BE2C (cell line): ENCODE data around the gene CHCHD6.

Experiments used
- DNase-seq: peaks from one replicate; pipeline ENCODE4 v3.0.0-alpha.2; 2020
- H3K27me3 ChIP-seq: fragments of 250-450 bp; sonication (Bioruptor Pico); 2 replicates; pipeline ENCODE4 v1.5.1; 2020; ENCODE audit warnings: mild to moderate bottlenecking
- H3K36me3 ChIP-seq: fragments of 250-450 bp; sonication (Bioruptor Pico); 2 replicates; pipeline ENCODE4 v1.5.1; 2020; ENCODE audit warnings: mild to moderate bottlenecking
- H3K4me1 ChIP-seq: fragments of 250-450 bp; sonication (Bioruptor Pico); 2 replicates; pipeline ENCODE4 v1.5.1; 2020
- H3K4me3 ChIP-seq: 2 replicates; pipeline ENCODE4 v1.5.1; 2011; ENCODE audit warnings: low read depth, low read length
- H3K9me3 ChIP-seq: fragments of 250-450 bp; sonication (Bioruptor Pico); 2 replicates; pipeline ENCODE4 v1.5.1; 2020
- CTCF ChIP-seq: IDR thresholded peaks from 2 replicates; pipeline ENCODE4 v1.5.1; 2012; ENCODE audit warnings: mild to moderate bottlenecking, low read depth, low read length

The CHCHD6 gene

GRCh38 chr3:126852511-126852910, 148.5 kb downstream of the CHCHD6 start:
- no peak for DNase-seq
- Histone ChIP-seq H3K4me3 (no peak overlapping the region), H3K36me3 (no peaks in the 10 kb centered on the region), H3K27me3 (no peaks in the 10 kb centered on the region), H3K4me1 (no peaks in the 10 kb centered on the region; the same call in 1 of the 2 replicates), H3K9me3 (no peaks in the 10 kb centered on the region)
- TF ChIP-seq CTCF, result no peak

GRCh38 chr3:126854666-126855065, 150.6 kb downstream of the CHCHD6 start:
- Histone ChIP-seq H3K9me3 (no peaks in the 10 kb centered on the region), H3K4me1 (no peaks in the 10 kb centered on the region; the same call in 1 of the 2 replicates), H3K4me3 (no peak overlapping the region), H3K36me3 (no peaks in the 10 kb centered on the region), H3K27me3 (no peaks in the 10 kb centered on the region)
- DNase-seq, result no peak
- TF ChIP-seq CTCF, result no peak

GRCh38 chr3:126855374-126855773, 151.3 kb downstream of the CHCHD6 start:
- Histone ChIP-seq H3K4me3 (no peak overlapping the region), H3K36me3 (no peaks in the 10 kb centered on the region), H3K27me3 (no peaks in the 10 kb centered on the region), H3K9me3 (no peaks in the 10 kb centered on the region), H3K4me1 (no peaks in the 10 kb centered on the region; the same call in 1 of the 2 replicates)
- no peak for DNase-seq
- TF ChIP-seq CTCF, result no peak

- Histone ChIP-seq H3K9me3 (no peaks in the 10 kb centered on the region), H3K4me3 (no peak overlapping the region), H3K36me3 (no peaks in the 10 kb centered on the region), H3K27me3 (no peaks in the 10 kb centered on the region), H3K4me1 (no peaks in the 10 kb centered on the region; the same call in 1 of the 2 replicates)
- no peak for TF ChIP-seq CTCF
- DNase-seq, result no peak
Measured at GRCh38 chr3:126857928-126858327, 153.9 kb downstream of the CHCHD6 start.

- no peaks in the 10 kb centered on the region for H3K9me3 ChIP-seq
- no peaks in the 10 kb centered on the region; the same call in 1 of the 2 replicates for H3K4me1 ChIP-seq
- no peaks in the 10 kb centered on the region for H3K36me3 ChIP-seq
- no peak overlapping the region for H3K4me3 ChIP-seq
- DNase-seq, result no peak
- no peak for TF ChIP-seq CTCF
- H3K27me3 ChIP-seq, result no peaks in the 10 kb centered on the region
Measured at GRCh38 chr3:126858401-126858800, 154.4 kb downstream of the CHCHD6 start.

- no peak for TF ChIP-seq CTCF
- no peak overlapping the region for H3K4me3 ChIP-seq
- H3K36me3 ChIP-seq, result no peaks in the 10 kb centered on the region
- H3K27me3 ChIP-seq, result no peaks in the 10 kb centered on the region
- H3K4me1 ChIP-seq, result no peaks in the 10 kb centered on the region; the same call in 1 of the 2 replicates
- no peak for DNase-seq
- H3K9me3 ChIP-seq, result no peaks in the 10 kb centered on the region
Measured at GRCh38 chr3:126858887-126859286, 154.8 kb downstream of the CHCHD6 start.
